GM12874 (cell line): ENCODE data around the gene FGF23.

Experiments
- TF ChIP-seq, protein P1 (sequence below): IDR thresholded peaks from 2 replicates; pipeline ENCODE4 v1.5.1; 2011; ENCODE audit warnings: low read depth, mild to moderate bottlenecking, control low read depth, low read length, moderate library complexity; ENCODE audit not compliant: insufficient read depth

FGF23 gene

DNA sequence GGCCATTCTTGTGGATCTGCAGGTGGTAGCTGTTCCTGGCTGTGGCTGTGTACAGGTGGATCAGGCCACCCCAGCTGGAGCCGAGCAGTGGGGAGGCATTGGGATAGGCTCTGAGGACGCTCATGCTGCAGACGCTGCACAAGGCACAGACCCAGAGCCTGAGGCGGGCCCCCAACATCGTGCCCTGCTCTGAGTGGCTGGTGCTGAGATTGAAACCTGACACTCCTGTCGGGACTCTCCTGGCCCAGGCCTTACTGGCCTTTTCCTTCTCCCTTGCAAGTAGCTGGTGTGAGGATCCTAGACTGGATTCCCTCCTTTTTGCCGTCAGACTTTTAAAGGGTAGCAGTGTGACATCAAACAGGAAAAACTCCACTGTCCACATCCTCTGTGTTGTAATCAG, at the start of gene FGF23:
Gene FGF23, minus strand, starts transcription at position 308 of the 400 bp plus-strand sequence. Its CDS starts 130 bp downstream, at position 178.
- TF ChIP-seq, protein P1, sequence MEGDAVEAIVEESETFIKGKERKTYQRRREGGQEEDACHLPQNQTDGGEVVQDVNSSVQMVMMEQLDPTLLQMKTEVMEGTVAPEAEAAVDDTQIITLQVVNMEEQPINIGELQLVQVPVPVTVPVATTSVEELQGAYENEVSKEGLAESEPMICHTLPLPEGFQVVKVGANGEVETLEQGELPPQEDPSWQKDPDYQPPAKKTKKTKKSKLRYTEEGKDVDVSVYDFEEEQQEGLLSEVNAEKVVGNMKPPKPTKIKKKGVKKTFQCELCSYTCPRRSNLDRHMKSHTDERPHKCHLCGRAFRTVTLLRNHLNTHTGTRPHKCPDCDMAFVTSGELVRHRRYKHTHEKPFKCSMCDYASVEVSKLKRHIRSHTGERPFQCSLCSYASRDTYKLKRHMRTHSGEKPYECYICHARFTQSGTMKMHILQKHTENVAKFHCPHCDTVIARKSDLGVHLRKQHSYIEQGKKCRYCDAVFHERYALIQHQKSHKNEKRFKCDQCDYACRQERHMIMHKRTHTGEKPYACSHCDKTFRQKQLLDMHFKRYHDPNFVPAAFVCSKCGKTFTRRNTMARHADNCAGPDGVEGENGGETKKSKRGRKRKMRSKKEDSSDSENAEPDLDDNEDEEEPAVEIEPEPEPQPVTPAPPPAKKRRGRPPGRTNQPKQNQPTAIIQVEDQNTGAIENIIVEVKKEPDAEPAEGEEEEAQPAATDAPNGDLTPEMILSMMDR: no peak

DNA sequence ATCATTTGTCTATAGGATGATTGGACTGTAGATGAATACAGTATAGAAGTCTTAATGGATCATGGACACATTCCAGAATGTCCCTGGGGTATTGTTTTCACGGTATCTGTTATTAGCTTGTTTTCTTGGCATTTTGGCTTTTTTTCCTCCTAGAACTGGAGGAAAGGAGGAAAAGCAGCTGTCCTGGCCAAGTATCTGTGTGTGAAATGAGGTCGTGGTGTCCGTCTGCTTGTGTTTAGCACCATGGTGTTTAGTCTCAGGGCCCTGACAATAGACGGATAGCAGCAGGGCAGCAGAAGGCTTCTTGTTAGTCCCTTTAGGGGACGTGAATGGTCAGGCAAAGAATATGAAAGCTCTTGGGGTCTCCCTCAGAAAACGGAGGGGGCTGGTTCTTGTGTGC, 44.9 kb upstream of the FGF23 start:
- TF ChIP-seq, protein P1: no peak

DNA sequence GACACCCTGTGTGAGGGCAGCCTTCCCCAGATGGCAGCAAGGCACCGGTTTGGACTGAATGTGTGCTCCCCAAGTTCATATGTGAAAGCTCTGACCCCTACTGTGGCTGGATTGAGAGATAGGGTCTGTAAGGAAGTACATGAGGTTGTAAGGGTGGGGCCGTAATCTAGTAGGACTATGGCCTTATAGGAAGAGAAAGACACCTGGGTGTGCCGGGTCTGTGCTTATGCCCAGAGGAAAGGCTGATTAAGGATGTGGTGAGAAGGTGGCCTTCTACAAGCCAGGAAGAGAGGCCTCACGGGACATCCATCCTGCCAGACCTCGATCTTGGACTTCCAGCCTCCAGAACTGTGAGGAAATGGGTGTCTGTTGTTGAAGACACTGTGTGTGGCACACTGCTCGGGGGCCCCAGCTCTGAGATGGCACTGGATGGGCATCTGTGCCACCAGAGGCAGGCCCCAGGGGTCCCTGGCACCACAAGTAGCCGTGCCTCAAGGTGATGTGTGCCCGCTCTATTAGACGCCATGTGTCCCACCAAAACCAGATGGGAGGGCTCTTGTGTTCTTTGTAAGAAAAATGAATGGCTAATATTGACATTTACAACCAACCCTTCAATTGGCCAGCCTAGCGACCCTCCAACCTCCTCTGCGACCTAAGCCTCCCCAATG, 44.1 kb upstream of the FGF23 start:
- TF ChIP-seq, protein P1: no peak

DNA sequence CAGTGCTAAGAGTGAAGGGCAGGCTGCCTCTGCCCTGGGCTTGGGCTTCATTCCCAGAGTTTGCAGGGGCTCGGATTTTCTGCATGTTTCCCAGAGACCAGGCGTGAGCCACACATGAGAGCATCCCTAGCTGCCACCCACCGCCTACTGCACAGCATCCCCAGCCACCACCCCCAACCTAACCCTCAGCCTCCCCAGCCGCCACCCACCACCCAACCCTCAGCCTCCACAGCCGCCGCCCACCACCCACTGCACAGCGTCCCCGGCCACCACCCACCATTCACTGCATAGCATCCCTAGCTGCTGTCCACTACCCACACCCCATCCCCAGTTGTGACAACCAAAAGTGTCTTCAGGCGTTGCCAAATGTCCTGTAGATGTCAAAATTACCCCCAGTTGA, 43.5 kb upstream of the FGF23 start:
- TF ChIP-seq, protein P1: no peak

DNA sequence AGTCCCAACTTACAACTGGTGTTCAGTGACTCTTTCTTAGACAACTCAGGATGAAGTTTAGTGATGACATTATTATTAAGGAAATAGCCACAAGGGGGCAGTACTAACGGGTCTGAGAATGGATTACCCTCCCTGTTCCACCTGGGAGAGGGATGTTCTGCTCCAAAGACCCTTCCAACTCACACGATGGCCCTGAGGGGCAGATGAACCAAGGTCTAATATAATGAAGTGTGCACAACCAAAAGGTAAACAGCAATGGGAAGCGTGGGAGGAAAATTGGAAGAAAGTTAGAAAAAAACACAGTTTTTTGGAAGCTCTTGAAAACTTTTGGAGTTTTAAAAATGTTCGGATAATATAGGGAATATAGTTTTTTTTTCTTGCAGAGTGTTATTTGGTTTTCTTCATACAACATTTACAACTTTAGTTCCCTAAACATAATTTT, 42.1 kb upstream of the FGF23 start:
- TF ChIP-seq, protein P1: peak; percentile 52

DNA sequence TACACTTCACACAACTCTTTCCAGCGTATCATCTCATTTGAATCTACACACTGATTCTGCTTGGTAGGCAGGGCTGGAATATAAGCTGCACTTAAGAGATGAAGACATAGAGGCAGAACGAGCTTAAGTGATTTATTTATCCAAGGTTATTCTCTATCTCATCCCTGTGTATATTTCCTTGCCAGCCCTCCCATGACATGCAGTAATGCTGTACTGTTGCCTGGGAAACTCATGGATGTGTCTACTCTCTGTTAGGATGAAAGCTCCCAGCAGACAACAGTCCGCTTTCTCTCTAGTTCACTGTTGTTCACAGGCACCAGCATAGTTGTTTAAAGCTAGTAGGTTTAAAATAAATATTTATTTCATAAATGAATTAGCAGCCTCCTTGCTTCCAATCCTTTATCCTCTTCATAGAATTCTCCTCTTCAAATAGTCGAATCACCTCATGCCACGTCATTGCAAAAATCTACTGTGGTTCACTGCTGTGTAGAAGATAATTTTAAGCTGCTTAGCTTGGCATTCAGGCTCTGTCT, 40.7 kb upstream of the FGF23 start:
- TF ChIP-seq, protein P1: no peak

DNA sequence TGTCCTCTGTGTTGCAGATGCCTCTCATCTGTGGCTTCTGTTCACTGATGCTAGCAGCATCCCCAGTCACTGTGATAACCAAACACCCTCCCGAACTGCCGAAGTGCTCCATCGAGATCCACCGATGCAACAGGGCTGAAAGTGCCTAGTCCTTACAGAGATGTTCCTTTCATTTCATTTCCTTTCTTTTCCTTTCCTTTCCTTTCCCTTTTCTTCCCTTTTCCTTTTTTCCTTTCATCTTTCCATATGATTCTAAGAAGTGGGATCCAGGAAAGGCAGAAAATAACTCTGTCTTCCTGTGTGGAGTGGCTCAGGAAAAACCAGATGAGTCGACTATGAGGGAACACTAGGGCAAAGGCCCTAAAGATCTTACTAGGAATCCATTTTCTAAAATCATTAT, 39.4 kb upstream of the FGF23 start:
- TF ChIP-seq, protein P1: no peak
